SK-N-SH (cell line): ENCODE data around the gene ABHD12. TPM values are rescaled to one million over a fixed set of nuclear protein-coding genes. Genes with fewer than 3 reads are reported as not detected.

Experiments used
- CTCF ChIA-PET: fragments of 300-600, 350-600 bp; formaldehyde crosslinking; extraction: SDS; loops from one replicate; lab custom pipeline; 2021; lab: Yijun Ruan, JAX
- POLR2A ChIA-PET: fragments of 350-600 bp; sonication (Branson Sonifier 250); formaldehyde crosslinking; extraction: SDS; loops from one replicate; lab custom pipeline; 2020; ENCODE audit warnings: antibody characterized with exemption, inconsistent platforms; lab: Yijun Ruan, JAX
- DNase-seq: peaks from one replicate; pipeline ENCODE4 v3.0.0; 2012
- H2AFZ ChIP-seq: fragments of 200-600 bp; sonication (generic); 2 replicates; pipeline ENCODE4 v1.8.1; 2016; ENCODE audit warnings: antibody characterized with exemption, mild to moderate bottlenecking, low read depth
- H3F3A ChIP-seq: fragments of 200-600 bp; sonication (generic); replicated peaks from 2 replicates; pipeline ENCODE3; 2016; ENCODE audit warnings: antibody characterized with exemption, mild to moderate bottlenecking; ENCODE audit not compliant: insufficient read depth
- H3K27ac ChIP-seq, 2 experiments: fragments of 200-500 bp in 1 of 2; fragments of 200-600 bp in 1 of 2; sonication (Bioruptor generic) in 1 of 2; sonication (generic), shearing (Covaris generic) in 1 of 2; 2 replicates each; pipeline versions ENCODE4 v1.5.1 to v1.6.1; 2014 to 2016; ENCODE audit warnings: low read depth in 2 of 2, inconsistent platforms in 1 of 2, low read length in 1 of 2, mild to moderate bottlenecking in 1 of 2, mixed read lengths in 1 of 2
- H3K27me3 ChIP-seq: fragments of 200-600 bp; sonication (generic), shearing (Covaris generic); 2 replicates; pipeline ENCODE4 v1.6.1; 2016; ENCODE audit warnings: mixed run types; ENCODE audit not compliant: insufficient read depth
- H3K36me3 ChIP-seq, 2 experiments: fragments of 200-500 bp in 1 of 2; fragments of 200-600 bp in 1 of 2; sonication (Bioruptor generic) in 1 of 2; sonication (generic) in 1 of 2; replicated peaks in 1 of 2; 2 replicates each; pipeline versions ENCODE3 to v1.5.1; 2014 to 2016; ENCODE audit warnings: low read length in 1 of 2, mild to moderate bottlenecking in 1 of 2; ENCODE audit not compliant: insufficient read depth in 2 of 2, control insufficient read depth in 1 of 2
- H3K4me1 ChIP-seq, 2 experiments: fragments of 200-500 bp in 1 of 2; fragments of 200-600 bp in 1 of 2; sonication (Bioruptor generic) in 1 of 2; sonication (generic), shearing (Covaris generic) in 1 of 2; 2 replicates each; pipeline versions ENCODE4 v1.5.1 to v1.6.1; 2014 to 2016; ENCODE audit warnings: low read depth in 1 of 2, low read length in 1 of 2, mixed run types in 1 of 2; ENCODE audit not compliant: insufficient read depth in 2 of 2, control insufficient read depth in 1 of 2
- H3K4me2 ChIP-seq: fragments of 200-600 bp; sonication (generic), shearing (Covaris generic); 2 replicates; pipeline ENCODE4 v1.6.1; 2017; ENCODE audit warnings: mixed run types
- H3K4me3 ChIP-seq, 2 experiments: fragments of 200-500 bp in 1 of 2; fragments of 200-600 bp in 1 of 2; sonication (Bioruptor generic) in 1 of 2; sonication (generic), shearing (Covaris generic) in 1 of 2; 2 replicates each; pipeline versions ENCODE4 v1.5.1 to v1.8.1; 2014 to 2016; ENCODE audit warnings: low read depth in 2 of 2, inconsistent platforms in 1 of 2, low read length in 1 of 2, mild to moderate bottlenecking in 1 of 2, mixed read lengths in 1 of 2, moderate library complexity in 1 of 2
- H3K79me2 ChIP-seq: fragments of 200-600 bp; sonication (generic); 2 replicates; pipeline ENCODE4 v1.8.1; 2017; ENCODE audit warnings: mild to moderate bottlenecking; ENCODE audit not compliant: insufficient read depth
- H3K9ac ChIP-seq: fragments of 200-600 bp; sonication (generic); 2 replicates; pipeline ENCODE4 v1.6.1; 2017; ENCODE audit warnings: mixed run types
- H3K9me2 ChIP-seq: fragments of 200-600 bp; sonication (generic); 2 replicates; pipeline ENCODE4 v1.6.1; 2017; ENCODE audit warnings: mixed run types
- H3K9me3 ChIP-seq: fragments of 200-600 bp; sonication (generic); 2 replicates; pipeline ENCODE4 v1.6.1; 2017; ENCODE audit warnings: mixed run types, mild to moderate bottlenecking, moderate library complexity
- H4K20me1 ChIP-seq: fragments of 200-600 bp; sonication (generic); 2 replicates; pipeline ENCODE4 v1.6.1; 2017; ENCODE audit warnings: mild to moderate bottlenecking, mixed run types; ENCODE audit not compliant: insufficient read depth
- CHD2 ChIP-seq: fragments of 150-350 bp; IDR thresholded peaks from 2 replicates; pipeline ENCODE4 v1.6.1; 2018; ENCODE audit warnings: low read length; ENCODE audit not compliant: partially characterized antibody
- CTCF ChIP-seq: fragments of 200-600 bp; sonication (generic); IDR thresholded peaks from 2 replicates; pipeline ENCODE4 v1.6.1; 2017; ENCODE audit warnings: antibody characterized with exemption, mild to moderate bottlenecking, moderate library complexity
- EZH2phosphoT487 ChIP-seq: fragments of 200-600 bp; sonication (generic); IDR thresholded peaks from 2 replicates; pipeline ENCODE4 v1.6.1; 2017; ENCODE audit warnings: low read depth, mixed run types, mild to moderate bottlenecking, antibody characterized with exemption, moderate library complexity, borderline replicate concordance
- FOSL2 ChIP-seq: IDR thresholded peaks from 2 replicates; pipeline ENCODE4 v1.4.0; 2012; ENCODE audit warnings: low read depth, mild to moderate bottlenecking, moderate library complexity, borderline replicate concordance
- FOXJ3 ChIP-seq: sonication (generic); formaldehyde crosslinking; IDR thresholded peaks from 2 replicates; pipeline ENCODE4 v1.5.1; 2020; ENCODE audit warnings: mild to moderate bottlenecking, missing genetic modification reagents
- GATA2 ChIP-seq: sonication (generic); formaldehyde crosslinking; IDR thresholded peaks from 2 replicates; pipeline ENCODE4 v1.5.0; 2020; ENCODE audit warnings: mild to moderate bottlenecking, missing genetic modification reagents
- IRF3 ChIP-seq: fragments of 150-350 bp; IDR thresholded peaks from 2 replicates; pipeline ENCODE4 v1.6.1; 2016; ENCODE audit warnings: mild to moderate bottlenecking, low read depth, low read length
- JUND ChIP-seq: IDR thresholded peaks from 2 replicates; pipeline ENCODE4 v1.4.0; 2012
- POLR2AphosphoS5 ChIP-seq: IDR thresholded peaks from 2 replicates; pipeline ENCODE4 v1.6.1; 2012; ENCODE audit warnings: low read depth, low read length
- RAD21 ChIP-seq: IDR thresholded peaks from 2 replicates; pipeline ENCODE4 v1.6.1; 2012; ENCODE audit warnings: mild to moderate bottlenecking, low read length
- RCOR1 ChIP-seq: fragments of 150-350 bp; IDR thresholded peaks from 2 replicates; pipeline ENCODE4 v1.6.1; 2017; ENCODE audit warnings: antibody characterized with exemption, low read length
- RXRA ChIP-seq: IDR thresholded peaks from 2 replicates; pipeline ENCODE4 v1.4.0; 2012; ENCODE audit warnings: low read depth, mild to moderate bottlenecking, borderline replicate concordance
- TAF1 ChIP-seq: IDR thresholded peaks from 2 replicates; pipeline ENCODE4 v1.6.1; 2012; ENCODE audit warnings: low read depth, mild to moderate bottlenecking, low read length, moderate library complexity, borderline replicate concordance
- TCF12 ChIP-seq: IDR thresholded peaks from 2 replicates; pipeline ENCODE4 v1.4.0; 2012
- WGBS: methylation state at CpG from one replicate; pipeline ENCODE4 v1.1.6; 2017; ENCODE audit warnings: low lambda C conversion rate; 5-methylcytosine and 5-hydroxymethylcytosine counted together
- polyA plus RNA-seq, 3 experiments: library from polyadenylated mRNA; depleted of rRNA; stranded (reverse); fragments of >200 nt; gene quantifications; 2 replicates each; pipeline ENCODE4 v1.2.3, GENCODE V29; 2012
- TF ChIP-seq, protein P1 (sequence below): IDR thresholded peaks from 2 replicates; pipeline ENCODE4 v1.4.0; 2012; ENCODE audit warnings: low read depth
- TF ChIP-seq, protein P2 (sequence below): IDR thresholded peaks from 2 replicates; pipeline ENCODE4 v1.6.1; 2012; ENCODE audit warnings: mild to moderate bottlenecking, low read depth, low read length, moderate library complexity
- TF ChIP-seq, protein P3 (sequence below): IDR thresholded peaks from 2 replicates; pipeline ENCODE4 v1.4.0; 2012; ENCODE audit warnings: low read depth, borderline replicate concordance

The ABHD12 gene
- polyA plus RNA-seq, 1 of the 3 experiments (the other 2 are of a cell fraction), result 33.5 TPM

DNA sequence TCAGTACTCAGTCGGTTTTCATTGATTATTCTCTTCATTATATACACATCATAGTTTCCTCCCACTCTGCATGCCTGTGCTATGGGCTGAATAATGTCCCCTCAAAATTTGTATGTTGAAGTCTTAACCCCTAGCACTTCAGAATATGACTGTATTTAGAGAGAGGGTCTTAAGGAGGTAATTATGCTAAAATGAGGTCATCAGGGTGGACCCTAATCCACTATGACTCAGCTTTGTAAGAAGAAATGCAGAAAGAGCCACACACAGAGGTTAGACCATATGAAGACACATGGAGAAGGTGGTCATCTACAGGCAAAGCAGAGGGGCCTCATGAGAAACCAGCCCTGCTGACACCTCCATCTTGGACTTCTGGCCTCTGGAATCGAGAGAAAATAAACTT lies 15.8 kb downstream of the ABHD12 start:
- ChIA-PET CTCF (interaction anchor here (1.3 to 1.6 kb wide), 2 partner anchors 10 to 24 kb away, joined by 3 to 4 read pairs; no protein-coding TSS in a partner anchor), POLR2A (no interaction called here)
- H4K20me1 ChIP-seq, result no peaks in the 10 kb centered on the region
- no peak overlapping the region for H3K27ac ChIP-seq
- WGBS, result 98% methylated on average over 2 of the region's 2 CpGs
- no peaks in the 10 kb centered on the region for H3K27me3 ChIP-seq
- H2AFZ ChIP-seq, result no peak overlapping the region
- H3K9me2 ChIP-seq, result no peaks in the 10 kb centered on the region
- no peak overlapping the region for H3K4me2 ChIP-seq
- H3K9me3 ChIP-seq, result no peaks in the 10 kb centered on the region; the same call in 1 of the 2 replicates
- H3K4me1 ChIP-seq, result peaks cover 0 to 5% of the 10 kb centered on the region in 2 experiments; a peak in 1 of 4 replicates
- H3F3A ChIP-seq, result peaks cover 16% of the 10 kb centered on the region
- no peak for TF ChIP-seq FOXJ3 (CRISPR knock-in tag)
- no peak overlapping the region for H3K4me3 ChIP-seq
- no peak overlapping the region for H3K9ac ChIP-seq
- peaks cover 65% of the 10 kb centered on the region for H3K79me2 ChIP-seq
- DNase-seq, result no peak
- no peaks in the 10 kb centered on the region for H3K36me3 ChIP-seq

DNA sequence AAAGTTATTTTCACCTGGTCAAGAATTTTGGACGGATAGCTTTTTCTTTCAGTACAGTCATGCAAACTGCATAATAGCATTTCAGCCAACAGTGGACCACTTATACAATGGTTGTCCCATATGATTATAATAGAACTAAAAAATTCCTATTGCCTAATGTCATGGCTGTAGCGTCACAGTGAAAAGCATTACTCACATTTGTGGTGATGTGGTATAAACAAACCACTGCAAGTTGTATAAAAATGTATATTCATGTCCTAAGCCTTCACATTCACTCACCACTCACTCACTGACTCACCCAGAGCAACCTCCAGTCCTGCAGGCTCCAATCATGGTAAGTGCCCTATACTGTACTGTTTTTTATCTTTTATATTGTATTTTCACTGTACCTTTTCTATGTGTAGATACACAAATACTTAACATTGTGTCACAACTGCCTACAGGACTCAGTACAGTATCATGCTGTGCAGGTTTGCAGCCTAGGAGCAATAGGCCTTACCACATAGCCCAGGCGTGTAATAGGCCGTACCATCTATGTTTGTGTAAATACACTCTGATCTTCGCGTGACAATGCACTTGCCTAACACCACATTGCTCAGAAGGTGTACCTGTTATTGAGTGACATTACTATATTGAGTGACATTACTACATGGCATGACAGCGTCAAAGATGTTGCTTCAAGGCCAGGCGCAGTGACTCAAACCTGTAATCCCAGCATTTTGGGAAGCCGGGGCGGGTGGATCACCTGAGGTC lies 17.9 kb downstream of the ABHD12 start:
- no peaks in the 10 kb centered on the region; a peak in 1 of 4 replicates for H3K4me1 ChIP-seq
- H3K4me2 ChIP-seq, result no peak overlapping the region
- peaks cover 62% of the 10 kb centered on the region for H3K79me2 ChIP-seq
- peak overlapping the region in 1 of 2 experiments; percentile 49; a peak in 2 of 4 replicates for H3K27ac ChIP-seq
- WGBS, result 86% methylated on average over 10 of the region's 10 CpGs
- no peaks in the 10 kb centered on the region for H3K9me2 ChIP-seq
- no peak overlapping the region for H3K9ac ChIP-seq
- H3K36me3 ChIP-seq, result no peaks in the 10 kb centered on the region
- POLR2A ChIA-PET, result no interaction called here
- H3K4me3 ChIP-seq, result no peak overlapping the region
- no peak for DNase-seq
- H4K20me1 ChIP-seq, result no peaks in the 10 kb centered on the region
- no peaks in the 10 kb centered on the region; the same call in 1 of the 2 replicates for H3K9me3 ChIP-seq
- no peaks in the 10 kb centered on the region for H3K27me3 ChIP-seq
- peaks cover 16% of the 10 kb centered on the region for H3F3A ChIP-seq
- CTCF ChIA-PET, result interaction anchor here (1.1 to 1.3 kb wide), 2 partner anchors 12 to 84 kb away, joined by 3 read pairs; no protein-coding TSS in a partner anchor
- H2AFZ ChIP-seq, result no peak overlapping the region
- peak; percentile 75 for TF ChIP-seq FOSL2
- no peak for TF ChIP-seq EZH2phosphoT487
- no peak for TF ChIP-seq RCOR1
- TF ChIP-seq CTCF, result no peak
- no peak for TF ChIP-seq RXRA
- no peak for TF ChIP-seq IRF3
- TF ChIP-seq TAF1, result no peak
- TF ChIP-seq, protein P1, sequence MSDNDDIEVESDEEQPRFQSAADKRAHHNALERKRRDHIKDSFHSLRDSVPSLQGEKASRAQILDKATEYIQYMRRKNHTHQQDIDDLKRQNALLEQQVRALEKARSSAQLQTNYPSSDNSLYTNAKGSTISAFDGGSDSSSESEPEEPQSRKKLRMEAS, result no peak
- TF ChIP-seq FOXJ3 (CRISPR knock-in tag), result no peak
- TF ChIP-seq CHD2, result no peak
- TF ChIP-seq, protein P2, sequence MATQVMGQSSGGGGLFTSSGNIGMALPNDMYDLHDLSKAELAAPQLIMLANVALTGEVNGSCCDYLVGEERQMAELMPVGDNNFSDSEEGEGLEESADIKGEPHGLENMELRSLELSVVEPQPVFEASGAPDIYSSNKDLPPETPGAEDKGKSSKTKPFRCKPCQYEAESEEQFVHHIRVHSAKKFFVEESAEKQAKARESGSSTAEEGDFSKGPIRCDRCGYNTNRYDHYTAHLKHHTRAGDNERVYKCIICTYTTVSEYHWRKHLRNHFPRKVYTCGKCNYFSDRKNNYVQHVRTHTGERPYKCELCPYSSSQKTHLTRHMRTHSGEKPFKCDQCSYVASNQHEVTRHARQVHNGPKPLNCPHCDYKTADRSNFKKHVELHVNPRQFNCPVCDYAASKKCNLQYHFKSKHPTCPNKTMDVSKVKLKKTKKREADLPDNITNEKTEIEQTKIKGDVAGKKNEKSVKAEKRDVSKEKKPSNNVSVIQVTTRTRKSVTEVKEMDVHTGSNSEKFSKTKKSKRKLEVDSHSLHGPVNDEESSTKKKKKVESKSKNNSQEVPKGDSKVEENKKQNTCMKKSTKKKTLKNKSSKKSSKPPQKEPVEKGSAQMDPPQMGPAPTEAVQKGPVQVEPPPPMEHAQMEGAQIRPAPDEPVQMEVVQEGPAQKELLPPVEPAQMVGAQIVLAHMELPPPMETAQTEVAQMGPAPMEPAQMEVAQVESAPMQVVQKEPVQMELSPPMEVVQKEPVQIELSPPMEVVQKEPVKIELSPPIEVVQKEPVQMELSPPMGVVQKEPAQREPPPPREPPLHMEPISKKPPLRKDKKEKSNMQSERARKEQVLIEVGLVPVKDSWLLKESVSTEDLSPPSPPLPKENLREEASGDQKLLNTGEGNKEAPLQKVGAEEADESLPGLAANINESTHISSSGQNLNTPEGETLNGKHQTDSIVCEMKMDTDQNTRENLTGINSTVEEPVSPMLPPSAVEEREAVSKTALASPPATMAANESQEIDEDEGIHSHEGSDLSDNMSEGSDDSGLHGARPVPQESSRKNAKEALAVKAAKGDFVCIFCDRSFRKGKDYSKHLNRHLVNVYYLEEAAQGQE, result no peak
- TF ChIP-seq GATA2 (CRISPR knock-in tag), result no peak
- TF ChIP-seq, protein P3, sequence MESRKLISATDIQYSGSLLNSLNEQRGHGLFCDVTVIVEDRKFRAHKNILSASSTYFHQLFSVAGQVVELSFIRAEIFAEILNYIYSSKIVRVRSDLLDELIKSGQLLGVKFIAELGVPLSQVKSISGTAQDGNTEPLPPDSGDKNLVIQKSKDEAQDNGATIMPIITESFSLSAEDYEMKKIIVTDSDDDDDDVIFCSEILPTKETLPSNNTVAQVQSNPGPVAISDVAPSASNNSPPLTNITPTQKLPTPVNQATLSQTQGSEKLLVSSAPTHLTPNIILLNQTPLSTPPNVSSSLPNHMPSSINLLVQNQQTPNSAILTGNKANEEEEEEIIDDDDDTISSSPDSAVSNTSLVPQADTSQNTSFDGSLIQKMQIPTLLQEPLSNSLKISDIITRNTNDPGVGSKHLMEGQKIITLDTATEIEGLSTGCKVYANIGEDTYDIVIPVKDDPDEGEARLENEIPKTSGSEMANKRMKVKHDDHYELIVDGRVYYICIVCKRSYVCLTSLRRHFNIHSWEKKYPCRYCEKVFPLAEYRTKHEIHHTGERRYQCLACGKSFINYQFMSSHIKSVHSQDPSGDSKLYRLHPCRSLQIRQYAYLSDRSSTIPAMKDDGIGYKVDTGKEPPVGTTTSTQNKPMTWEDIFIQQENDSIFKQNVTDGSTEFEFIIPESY, result no peak
- no peak for TF ChIP-seq POLR2AphosphoS5
- TF ChIP-seq RAD21, result no peak
- peak; percentile 59; the same call in 1 of the 2 replicates for TF ChIP-seq JUND
- TF ChIP-seq TCF12, result peak; percentile 51
